Hepatic stellate cell (primary cell): Measurements from ENCODE around the gene DDX49.
"Not testable (repeated sequence)": the region's sequence is repeated elsewhere in the genome, so short reads cannot be mapped to it uniquely, and the experiment has no call there.

ENCODE experiments used
- DNase-seq: peaks from one replicate; pipeline ENCODE4 v3.0.0; 2011; ENCODE audit warnings: low spot score

Gene DDX49

GRCh38 chr19:18941628-18942354, 22.3 kb downstream of the DDX49 start:
- DNase-seq = no peak

- DNase-seq = no peak
Observed at GRCh38 chr19:18942692-18943091, 23.2 kb downstream of the DDX49 start.

GRCh38 chr19:18943465-18943864, 23.9 kb downstream of the DDX49 start:
- DNase-seq = no peak

- no peak for DNase-seq
Observed at GRCh38 chr19:18945297-18945696, 25.8 kb downstream of the DDX49 start.

GRCh38 chr19:18946335-18946734, 26.8 kb downstream of the DDX49 start:
- DNase-seq = no peak

- no peak for DNase-seq
Observed at GRCh38 chr19:18946918-18947317, 27.4 kb downstream of the DDX49 start.

GRCh38 chr19:18948075-18948975, 28.8 kb downstream of the DDX49 start:
- no peak for DNase-seq

- DNase-seq = no peak
Observed at GRCh38 chr19:18948976-18949356, 29.5 kb downstream of the DDX49 start.

- DNase-seq = no peak
Observed at GRCh38 chr19:18949858-18950257, 30.3 kb downstream of the DDX49 start.

- no peak for DNase-seq
Observed at GRCh38 chr19:18951721-18952281, 32.3 kb downstream of the DDX49 start.

- DNase-seq = not testable (repeated sequence)
Observed at GRCh38 chr19:18952364-18953003, 33.0 kb downstream of the DDX49 start.

GRCh38 chr19:18954094-18954493, 34.6 kb downstream of the DDX49 start:
- DNase-seq = no peak

- no peak for DNase-seq
Observed at GRCh38 chr19:18955042-18955441, 35.5 kb downstream of the DDX49 start.

- no peak for DNase-seq
Observed at GRCh38 chr19:18960370-18960769, 40.9 kb downstream of the DDX49 start.

GRCh38 chr19:18961767-18962620, 42.5 kb downstream of the DDX49 start:
- DNase-seq = no peak

- DNase-seq = no peak
Observed at GRCh38 chr19:18964121-18964520, 44.6 kb downstream of the DDX49 start.

GRCh38 chr19:18966307-18966706, 46.8 kb downstream of the DDX49 start:
- no peak for DNase-seq

- peak; percentile 54 for DNase-seq
Observed at GRCh38 chr19:18967358-18968146, 48.0 kb downstream of the DDX49 start.

- DNase-seq = no peak
Observed at GRCh38 chr19:18969931-18970659, 50.6 kb downstream of the DDX49 start.

- peak; percentile 42 for DNase-seq
Observed at GRCh38 chr19:18972301-18972811, 52.8 kb downstream of the DDX49 start.
